ENCODE data around the gene GGA2.

GGA2 gene

DNA sequence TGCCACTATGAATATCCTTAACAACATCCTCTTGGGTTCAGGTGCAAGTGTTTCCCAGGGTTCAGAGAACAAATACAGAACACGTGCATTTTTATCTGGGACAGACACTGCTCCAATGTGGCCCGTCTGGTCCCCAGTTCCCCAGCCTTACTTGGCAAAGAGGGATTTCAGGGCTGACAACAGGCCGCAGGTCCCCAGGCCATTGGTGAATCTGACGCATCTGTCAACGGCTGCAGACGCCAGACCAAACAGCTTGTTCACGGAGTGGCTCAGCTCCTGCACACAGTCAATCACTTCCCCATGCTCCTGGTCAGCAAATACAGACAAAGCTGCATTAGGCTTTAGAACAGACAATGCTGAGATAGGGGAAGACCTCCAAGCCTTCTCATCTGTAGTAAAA is 93.5 kb downstream of the GGA2 start:
- peaks cover 16% of the 10 kb centered on the region; the same call in 1 of the 2 replicates for H3K36me3 ChIP-seq (ENCODE audit: insufficient read depth, low read length)
- TF ChIP-seq EZH2phosphoT487 (IDR thresholded peaks at IDR 0.05; ENCODE audit: borderline replicate concordance) = no peak
- TF ChIP-seq, protein P1, sequence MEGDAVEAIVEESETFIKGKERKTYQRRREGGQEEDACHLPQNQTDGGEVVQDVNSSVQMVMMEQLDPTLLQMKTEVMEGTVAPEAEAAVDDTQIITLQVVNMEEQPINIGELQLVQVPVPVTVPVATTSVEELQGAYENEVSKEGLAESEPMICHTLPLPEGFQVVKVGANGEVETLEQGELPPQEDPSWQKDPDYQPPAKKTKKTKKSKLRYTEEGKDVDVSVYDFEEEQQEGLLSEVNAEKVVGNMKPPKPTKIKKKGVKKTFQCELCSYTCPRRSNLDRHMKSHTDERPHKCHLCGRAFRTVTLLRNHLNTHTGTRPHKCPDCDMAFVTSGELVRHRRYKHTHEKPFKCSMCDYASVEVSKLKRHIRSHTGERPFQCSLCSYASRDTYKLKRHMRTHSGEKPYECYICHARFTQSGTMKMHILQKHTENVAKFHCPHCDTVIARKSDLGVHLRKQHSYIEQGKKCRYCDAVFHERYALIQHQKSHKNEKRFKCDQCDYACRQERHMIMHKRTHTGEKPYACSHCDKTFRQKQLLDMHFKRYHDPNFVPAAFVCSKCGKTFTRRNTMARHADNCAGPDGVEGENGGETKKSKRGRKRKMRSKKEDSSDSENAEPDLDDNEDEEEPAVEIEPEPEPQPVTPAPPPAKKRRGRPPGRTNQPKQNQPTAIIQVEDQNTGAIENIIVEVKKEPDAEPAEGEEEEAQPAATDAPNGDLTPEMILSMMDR (conservative IDR thresholded peaks at IDR 0.05; ENCODE audit: low read length) = no peak
- no peak overlapping the region for H3K4me3 ChIP-seq (ENCODE audit: low read length, poor library complexity, severe bottlenecking)
- H3F3A ChIP-seq (ENCODE audit: low read depth) = no peaks in the 10 kb centered on the region
- no peaks in the 10 kb centered on the region for H4K20me1 ChIP-seq (ENCODE audit: insufficient read depth, low read length, poor library complexity, severe bottlenecking)
- H3K79me2 ChIP-seq (ENCODE audit: insufficient read depth, low read length) = no peaks in the 10 kb centered on the region
- no peak overlapping the region for H3K9ac ChIP-seq (ENCODE audit: low read depth, low read length, poor library complexity, severe bottlenecking)
- H3K4me2 ChIP-seq (ENCODE audit: low read depth, low read length, poor library complexity, severe bottlenecking) = no peak overlapping the region
- no peaks in the 10 kb centered on the region for H3K9me2 ChIP-seq (replicated peaks; ENCODE audit: low read depth, low read length)
- no peaks in the 10 kb centered on the region for H3K4me1 ChIP-seq (ENCODE audit: insufficient read depth, low read length, poor library complexity, severe bottlenecking)
- no peak overlapping the region for H2AFZ ChIP-seq (ENCODE audit: low read length)
- H3K9me3 ChIP-seq (ENCODE audit: insufficient read depth, low read depth, low read length) = no peaks in the 10 kb centered on the region
- H3K27me3 ChIP-seq (ENCODE audit: insufficient read depth, low read length, poor library complexity, severe bottlenecking) = no peaks in the 10 kb centered on the region

DNA sequence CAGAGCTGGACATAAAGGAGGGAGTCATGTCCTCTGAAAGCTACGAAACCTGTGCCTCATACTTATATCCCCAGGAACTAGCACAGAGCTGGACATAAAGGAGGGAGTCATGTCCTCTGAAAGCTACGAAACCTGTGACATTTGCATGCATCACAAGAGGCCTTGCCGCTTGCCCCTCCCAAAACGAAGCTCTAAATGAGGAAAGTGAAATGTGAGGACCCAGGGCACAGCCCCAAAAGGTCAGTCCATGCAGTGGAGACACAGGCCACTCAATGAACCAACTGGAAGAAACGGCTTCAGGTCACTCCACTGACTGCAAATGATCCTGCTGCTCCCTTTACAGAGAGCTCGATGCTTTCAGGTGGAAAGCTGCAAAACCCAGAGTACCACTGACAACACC is 95.6 kb downstream of the GGA2 start:
- Histone ChIP-seq H3K27me3 (ENCODE audit: insufficient read depth, low read length, poor library complexity, severe bottlenecking) (no peaks in the 10 kb centered on the region), H4K20me1 (ENCODE audit: insufficient read depth, low read length, poor library complexity, severe bottlenecking) (no peaks in the 10 kb centered on the region), H3K4me2 (ENCODE audit: low read depth, low read length, poor library complexity, severe bottlenecking) (no peak overlapping the region), H3K9me2 (replicated peaks; ENCODE audit: low read depth, low read length) (no peaks in the 10 kb centered on the region), H3K79me2 (ENCODE audit: insufficient read depth, low read length) (no peaks in the 10 kb centered on the region), H3K4me3 (ENCODE audit: low read length, poor library complexity, severe bottlenecking) (no peak overlapping the region), H3K9ac (ENCODE audit: low read depth, low read length, poor library complexity, severe bottlenecking) (no peak overlapping the region), H3K9me3 (ENCODE audit: insufficient read depth, low read depth, low read length) (no peaks in the 10 kb centered on the region), H3F3A (ENCODE audit: low read depth) (no peaks in the 10 kb centered on the region), H3K4me1 (ENCODE audit: insufficient read depth, low read length, poor library complexity, severe bottlenecking) (no peaks in the 10 kb centered on the region), H2AFZ (ENCODE audit: low read length) (no peak overlapping the region), H3K36me3 (ENCODE audit: insufficient read depth, low read length) (peaks cover 19% of the 10 kb centered on the region; the same call in 1 of the 2 replicates)
- TF ChIP-seq, protein P1 (conservative IDR thresholded peaks at IDR 0.05; ENCODE audit: low read length) = no peak
- no peak for TF ChIP-seq EZH2phosphoT487 (IDR thresholded peaks at IDR 0.05; ENCODE audit: borderline replicate concordance)

Measured in Loucy (cell line).